H1 (cell line): Measurements from ENCODE around the gene RPS6KC1. TPM values are rescaled to one million over a fixed set of nuclear protein-coding genes. Genes with fewer than 3 reads are reported as not detected.

ENCODE experiments used
- CTCF ChIA-PET: fragments of 300-600 bp; sonication (Branson Sonifier 250); formaldehyde crosslinking; loops from one replicate; lab custom pipeline; 2021; ENCODE audit not compliant: partially characterized antibody; lab: Charles Lee
- POLR2A ChIA-PET: fragments of 300-600 bp; sonication (Branson Sonifier 250); formaldehyde crosslinking; loops from one replicate; lab custom pipeline; 2021; ENCODE audit warnings: inconsistent platforms; ENCODE audit not compliant: partially characterized antibody; lab: Charles Lee
- DNase-seq, 2 experiments: peaks; one replicate each; pipeline versions ENCODE4 v3.0.0 to v3.0.0-alpha.2; 2010 to 2022; ENCODE audit warnings: low spot score in 2 of 2, low read depth in 1 of 2, mixed read lengths in 1 of 2
- FAIRE-seq: peaks from 2 replicates; lab custom pipeline; 2011; peaks lifted over from hg19 to GRCh38; lab: Jason Lieb, UNC
- H2AFZ ChIP-seq: 2 replicates; pipeline ENCODE4 v1.8.1; 2012; ENCODE audit warnings: low read length, inconsistent platforms
- H2AK5ac ChIP-seq: 2 replicates; pipeline ENCODE4 v1.6.1; 2013; ENCODE audit warnings: low read depth, low read length
- H2BK120ac ChIP-seq: replicated peaks from 2 replicates; pipeline ENCODE3; 2013; ENCODE audit warnings: low read depth, low read length, inconsistent platforms
- H2BK12ac ChIP-seq: 2 replicates; pipeline ENCODE4 v1.6.1; 2013; ENCODE audit warnings: low read depth, low read length
- H2BK15ac ChIP-seq: 2 replicates; pipeline ENCODE4 v1.6.1; 2013; ENCODE audit warnings: low read length
- H2BK20ac ChIP-seq: 2 replicates; pipeline ENCODE4 v1.6.1; 2013; ENCODE audit warnings: low read length
- H2BK5ac ChIP-seq: 2 replicates; pipeline ENCODE4 v1.6.1; 2013; ENCODE audit warnings: low read depth, low read length
- H3K14ac ChIP-seq: 2 replicates; pipeline ENCODE4 v1.6.1; 2013; ENCODE audit warnings: inconsistent platforms; ENCODE audit not compliant: insufficient read length
- H3K18ac ChIP-seq: 2 replicates; pipeline ENCODE4 v1.6.1; 2013; ENCODE audit warnings: low read length; ENCODE audit errors: extremely low read depth
- H3K23ac ChIP-seq: 2 replicates; pipeline ENCODE4 v1.6.1; 2013; ENCODE audit warnings: inconsistent platforms; ENCODE audit not compliant: insufficient read length
- H3K23me2 ChIP-seq: 2 replicates; pipeline ENCODE4 v1.6.1; 2013; ENCODE audit warnings: low read depth, low read length
- H3K27ac ChIP-seq: 2 replicates; pipeline ENCODE4 v1.6.1; 2011; ENCODE audit warnings: low read depth, low read length, inconsistent platforms
- H3K27me3 ChIP-seq, 4 experiments: replicated peaks in 1 of 4; 1 replicate in 1 of 4; 2 replicates in 3 of 4; pipeline versions ENCODE4 v1.6.1 to v1.8.1; 2011 to 2013; ENCODE audit warnings: low read length in 3 of 4, mild to moderate bottlenecking in 3 of 4, inconsistent platforms in 2 of 4, mixed read lengths in 2 of 4, moderate library complexity in 1 of 4; ENCODE audit not compliant: control insufficient read depth in 3 of 4, insufficient read depth in 3 of 4; ENCODE audit errors: extremely low read depth in 1 of 4
- H3K36me3 ChIP-seq, 4 experiments: 2 replicates each; pipeline versions ENCODE4 v1.6.1 to v1.8.1; 2011 to 2013; ENCODE audit warnings: mild to moderate bottlenecking in 4 of 4, low read length in 3 of 4, moderate library complexity in 2 of 4, control low read depth in 1 of 4, inconsistent platforms in 1 of 4; ENCODE audit not compliant: insufficient read depth in 4 of 4, control insufficient read depth in 2 of 4
- H3K4ac ChIP-seq: replicated peaks from 2 replicates; pipeline ENCODE3; 2013; ENCODE audit warnings: low read length, low read depth, mixed read lengths, inconsistent platforms; ENCODE audit not compliant: insufficient read length
- H3K4me1 ChIP-seq, 4 experiments: replicated peaks in 1 of 4; 1 replicate in 1 of 4; 2 replicates in 3 of 4; pipeline versions ENCODE4 v1.6.1 to v1.8.1; 2011 to 2013; ENCODE audit warnings: low read length in 3 of 4, inconsistent platforms in 2 of 4, mixed read lengths in 1 of 4; ENCODE audit not compliant: insufficient read depth in 4 of 4, control insufficient read depth in 3 of 4
- H3K4me2 ChIP-seq, 2 experiments: 2 replicates each; pipeline versions ENCODE4 v1.6.1 to v1.8.1; 2011 to 2013; ENCODE audit warnings: low read depth in 2 of 2, low read length in 2 of 2, control low read depth in 1 of 2, inconsistent platforms in 1 of 2, mild to moderate bottlenecking in 1 of 2; ENCODE audit not compliant: insufficient read depth in 1 of 2
- H3K4me3 ChIP-seq, 4 experiments: fragments of 200-600, 300-600 bp in 1 of 4; sonication (generic), shearing (Covaris generic), sonication (Bioruptor Twin) in 1 of 4; 2 replicates each; pipeline versions ENCODE4 v1.5.1 to v1.8.1; 2011 to 2016; ENCODE audit warnings: low read length in 4 of 4, low read depth in 3 of 4, control low read depth in 2 of 4, inconsistent platforms in 2 of 4, mild to moderate bottlenecking in 2 of 4, mixed read lengths in 1 of 4, moderate library complexity in 1 of 4; ENCODE audit not compliant: insufficient read depth in 2 of 4; ENCODE audit errors: extremely low read depth in 1 of 4
- H3K56ac ChIP-seq: replicated peaks from 2 replicates; pipeline ENCODE3; 2013; ENCODE audit warnings: low read depth, mild to moderate bottlenecking, mixed read lengths, low read length, inconsistent platforms; ENCODE audit not compliant: insufficient read length
- H3K79me1 ChIP-seq: 2 replicates; pipeline ENCODE4 v1.6.1; 2013; ENCODE audit warnings: low read depth, low read length, control low read depth
- H3K79me2 ChIP-seq, 2 experiments: 2 replicates each; pipeline versions ENCODE4 v1.6.1 to v1.8.1; 2012 to 2013; ENCODE audit warnings: low read length in 2 of 2, mild to moderate bottlenecking in 2 of 2, inconsistent platforms in 1 of 2; ENCODE audit not compliant: insufficient read depth in 2 of 2, control insufficient read depth in 1 of 2
- H3K9ac ChIP-seq, 4 experiments: replicated peaks in 1 of 4; 1 replicate in 1 of 4; 2 replicates in 3 of 4; pipeline versions ENCODE4 v1.6.1 to v1.8.1; 2011 to 2013; ENCODE audit warnings: low read depth in 3 of 4, low read length in 3 of 4, control low read depth in 2 of 4, mild to moderate bottlenecking in 2 of 4, moderate library complexity in 2 of 4, inconsistent platforms in 1 of 4; ENCODE audit errors: extremely low read depth in 1 of 4
- H3K9me3 ChIP-seq, 2 experiments: 2 replicates each; pipeline versions ENCODE4 v1.6.1 to v1.8.1; 2012 to 2013; ENCODE audit warnings: mild to moderate bottlenecking in 2 of 2, moderate library complexity in 2 of 2, control low read depth in 1 of 2, inconsistent platforms in 1 of 2, low read depth in 1 of 2, low read length in 1 of 2, mixed read lengths in 1 of 2; ENCODE audit not compliant: insufficient read depth in 2 of 2
- H4K20me1 ChIP-seq, 2 experiments: replicated peaks in 1 of 2; 2 replicates each; pipeline versions ENCODE3 to v1.8.1; 2011 to 2013; ENCODE audit warnings: inconsistent platforms in 2 of 2, low read length in 2 of 2, mild to moderate bottlenecking in 1 of 2; ENCODE audit not compliant: insufficient read depth in 2 of 2, control insufficient read depth in 1 of 2
- H4K5ac ChIP-seq: 2 replicates; pipeline ENCODE4 v1.6.1; 2013; ENCODE audit warnings: low read length, low read depth, mixed read lengths, inconsistent platforms; ENCODE audit not compliant: insufficient read length
- H4K8ac ChIP-seq: 2 replicates; pipeline ENCODE4 v1.8.0; 2013; ENCODE audit warnings: mild to moderate bottlenecking, moderate library complexity, low read length, inconsistent platforms; ENCODE audit not compliant: insufficient read depth; ENCODE audit errors: extremely low read depth
- H4K91ac ChIP-seq: replicated peaks from 2 replicates; pipeline ENCODE3; 2013; ENCODE audit warnings: low read length, mixed read lengths, inconsistent platforms; ENCODE audit not compliant: insufficient read length
- SIX5 ChIP-seq: IDR thresholded peaks from 2 replicates; pipeline ENCODE4 v1.6.1; 2011; ENCODE audit warnings: mild to moderate bottlenecking, low read depth, low read length
- WGBS, 2 experiments: shearing (Covaris generic) in 1 of 2; methylation state at CpG; one replicate each; pipeline versions ENCODE4 v1.1.6 to v1.1.7; 2013 to 2015; ENCODE audit warnings: low lambda C conversion rate in 2 of 2, mixed read lengths in 2 of 2, inconsistent platforms in 1 of 2, low coverage in 1 of 2, missing lambda C conversion rate in 1 of 2; ENCODE audit not compliant: insufficient replicate concordance in 2 of 2, insufficient coverage in 1 of 2, insufficient read length in 1 of 2; ENCODE audit errors: extremely low coverage in 1 of 2, missing lambda C conversion rate in 1 of 2; 5-methylcytosine and 5-hydroxymethylcytosine counted together
- polyA plus RNA-seq, 7 experiments: library from polyadenylated mRNA; depleted of rRNA in 3 of 7; stranded (reverse) in 5 of 7; unstranded in 2 of 7; fragments of >200 nt in 5 of 7; fragments of 200-250 nt in 2 of 7; gene quantifications; 1 replicate in 5 of 7; 2 replicates in 1 of 7; 4 replicates in 1 of 7; pipeline versions ENCODE4 v1.2.1 to v1.2.3, GENCODE V29; 2011 to 2013; ENCODE audit warnings: missing spikeins in 2 of 7, mixed read lengths in 2 of 7
- total RNA-seq: library from RNA; stranded (reverse); fragmentation: NEBNext Ultra II Directional; extraction: Animal tissue kit (Norgen Biotek cat#: 25700); gene quantifications from 2 replicates; pipeline ENCODE4 v1.2.1, GENCODE V29; 2021

The RPS6KC1 gene
- total and polyA plus RNA-seq, 2 of the 8 experiments (the other 6 are each of a cell fraction or from before 2014, with no cell fraction given): 4.9 to 17.6 TPM

DNA sequence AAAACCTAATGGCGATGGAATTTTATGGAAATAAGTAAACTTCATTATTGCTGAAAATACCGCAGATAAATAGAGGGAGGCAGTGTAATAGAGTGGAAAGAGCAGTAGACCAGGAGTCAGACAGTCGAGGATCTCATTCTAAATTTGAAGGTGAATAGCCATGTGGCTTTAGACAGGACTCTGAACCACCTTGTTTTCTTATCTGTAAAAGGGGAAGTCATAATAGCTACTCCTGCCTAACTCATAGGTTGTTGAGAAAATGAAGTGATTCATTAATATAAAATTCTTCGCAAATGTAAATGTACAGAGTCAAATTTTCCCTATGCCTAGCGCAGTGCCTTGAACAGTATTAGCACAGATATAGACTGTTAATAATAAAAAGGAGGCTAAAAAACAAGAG, 14.8 kb downstream of the RPS6KC1 start:
- Histone ChIP-seq H4K8ac (no peak overlapping the region), H2BK20ac (no peak overlapping the region), H3K56ac (no peak overlapping the region), H3K23me2 (no peaks in the 10 kb centered on the region), H3K4me2 (no peak overlapping the region), H3K79me2 (peaks cover 0 to 15% of the 10 kb centered on the region in 2 experiments; a peak in 2 of 4 replicates), H2BK15ac (no peak overlapping the region), H3K18ac (no peak overlapping the region), H3K4me1 (no peaks in the 10 kb centered on the region; a peak in 2 of 7 replicates), H2AK5ac (no peak overlapping the region), H2AFZ (no peak overlapping the region), H3K27me3 (no peaks in the 10 kb centered on the region), H4K20me1 (peaks cover 0 to 3% of the 10 kb centered on the region in 2 experiments), H3K79me1 (peaks cover 3% of the 10 kb centered on the region; the same call in 1 of the 2 replicates), H2BK12ac (no peak overlapping the region), H3K9ac (no peak overlapping the region), H3K27ac (no peak overlapping the region), H3K23ac (no peak overlapping the region), H2BK5ac (no peak overlapping the region), H4K5ac (no peak overlapping the region), H3K4me3 (no peak overlapping the region), H4K91ac (no peak overlapping the region), H3K4ac (no peak overlapping the region), H3K36me3 (no peaks in the 10 kb centered on the region), H3K14ac (no peak overlapping the region), H2BK120ac (no peak overlapping the region), H3K9me3 (no peaks in the 10 kb centered on the region)
- POLR2A ChIA-PET: no interaction called here
- FAIRE-seq (no peak), DNase-seq (no peak)
- TF ChIP-seq SIX5: no peak
- WGBS, 2 experiments: 93% methylated on average over 5 of the region's 5 CpGs; no CpG with 5 or more reads in 1 of the 2 experiments
- CTCF ChIA-PET: interaction anchor here (0.6 kb wide), 1 partner anchor 23 kb away, joined by 3 read pairs; no protein-coding TSS in a partner anchor
